HG03457 (cell line): ENCODE data around the gene FUBP3.
"Not testable (repeated sequence)": the region's sequence is repeated elsewhere in the genome, so short reads cannot be mapped to it uniquely, and the experiment has no call there.

ENCODE experiments used
- ATAC-seq: cut with Tn5 transposase; IDR thresholded peaks from one replicate; pipeline ENCODE4 v1.9.1; 2021; ENCODE audit warnings: moderate number of reproducible peaks; ENCODE audit not compliant: unreplicated experiment

Gene FUBP3

DNA sequence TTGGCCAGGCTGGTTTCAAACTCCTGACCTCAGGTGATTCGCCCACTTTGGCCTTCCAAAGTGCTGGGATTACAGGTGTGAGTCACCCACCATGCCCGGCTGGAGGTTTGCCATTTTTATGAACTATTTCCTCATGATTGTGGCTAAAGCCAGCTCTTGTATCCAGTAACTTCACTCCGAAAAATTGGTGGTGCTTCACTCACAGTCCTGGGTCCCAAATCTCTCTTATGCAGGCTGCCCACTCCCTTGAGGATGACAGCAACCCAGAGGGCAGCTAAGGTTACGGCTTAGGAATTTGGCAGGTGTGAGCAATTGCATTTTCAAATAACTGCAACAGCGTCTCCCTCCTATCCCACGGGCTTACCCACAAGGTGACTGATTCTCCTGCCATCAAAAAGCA is 23.4 kb upstream of the FUBP3 start:
- no peak for ATAC-seq

DNA sequence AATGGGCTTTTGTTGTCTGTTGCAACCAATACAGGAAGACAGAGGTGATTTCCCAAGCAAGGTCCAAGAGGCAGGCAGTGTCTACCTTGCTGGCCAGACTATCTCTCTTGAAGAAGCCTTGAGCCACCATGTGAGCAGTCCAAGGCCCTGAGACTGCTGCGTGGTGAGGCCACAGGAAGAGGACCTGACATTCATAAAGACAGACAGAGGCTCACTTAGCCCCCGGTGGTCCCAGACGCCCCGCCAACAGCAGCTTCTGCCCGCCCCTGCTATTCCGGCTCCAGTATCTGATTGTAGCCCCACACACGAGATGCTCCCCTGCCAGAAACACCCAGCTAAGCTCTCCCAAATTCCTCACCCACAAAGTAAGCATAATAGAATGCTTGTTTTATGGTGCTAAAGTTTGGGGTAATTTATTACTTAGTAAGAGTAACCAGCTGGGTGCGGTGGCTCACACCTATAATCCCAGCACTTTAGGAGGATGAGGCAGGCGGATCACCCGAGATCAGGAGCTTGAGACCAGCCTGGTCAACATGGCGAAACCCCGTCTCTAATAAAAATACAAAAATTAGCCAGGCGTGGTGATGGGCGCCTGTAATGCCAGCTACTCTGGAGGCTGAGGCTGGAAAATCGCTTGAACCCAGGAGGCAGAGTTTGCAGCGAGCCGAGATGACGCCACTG is 22.8 kb upstream of the FUBP3 start:
- no peak for ATAC-seq

DNA sequence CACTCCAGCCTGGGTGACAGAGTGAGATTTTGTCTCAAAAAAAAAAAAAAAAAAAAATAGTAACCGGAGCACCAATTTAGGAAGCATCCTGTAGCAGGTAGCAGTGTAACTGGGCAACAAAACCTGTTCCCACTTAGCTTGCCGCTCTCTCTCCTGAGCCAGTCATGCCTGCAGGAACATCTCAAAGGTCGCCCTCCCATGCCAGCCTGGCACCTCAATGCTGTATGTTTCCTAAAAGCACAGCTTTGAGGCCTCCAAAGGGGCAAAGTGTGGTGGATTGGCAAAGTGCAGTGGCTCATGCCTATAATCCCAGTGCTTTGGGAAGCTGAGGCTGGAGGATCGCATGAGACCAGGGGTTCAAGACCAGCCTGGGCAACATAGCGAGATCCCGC is 22.3 kb upstream of the FUBP3 start:
- no peak for ATAC-seq

DNA sequence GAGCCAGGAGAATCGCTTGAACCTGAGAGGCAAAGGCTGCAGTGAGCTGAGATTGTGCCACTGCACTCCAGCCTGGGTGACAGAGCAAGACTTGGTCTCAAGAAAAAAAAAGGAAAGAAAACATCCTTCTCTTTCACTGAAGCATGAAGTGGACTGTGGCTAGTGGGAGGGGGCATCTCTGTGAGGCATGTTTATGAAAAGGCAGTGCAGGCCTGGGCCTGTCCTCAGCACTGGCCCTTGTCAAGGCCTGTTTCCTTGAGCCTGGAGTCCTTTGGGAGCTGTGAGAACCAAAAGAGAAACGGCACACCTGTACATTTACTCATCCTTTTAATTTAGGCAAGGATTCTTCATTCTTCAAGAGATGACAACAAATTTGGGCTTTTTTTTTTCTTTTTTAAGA is 18.3 kb upstream of the FUBP3 start:
- no peak for ATAC-seq

DNA sequence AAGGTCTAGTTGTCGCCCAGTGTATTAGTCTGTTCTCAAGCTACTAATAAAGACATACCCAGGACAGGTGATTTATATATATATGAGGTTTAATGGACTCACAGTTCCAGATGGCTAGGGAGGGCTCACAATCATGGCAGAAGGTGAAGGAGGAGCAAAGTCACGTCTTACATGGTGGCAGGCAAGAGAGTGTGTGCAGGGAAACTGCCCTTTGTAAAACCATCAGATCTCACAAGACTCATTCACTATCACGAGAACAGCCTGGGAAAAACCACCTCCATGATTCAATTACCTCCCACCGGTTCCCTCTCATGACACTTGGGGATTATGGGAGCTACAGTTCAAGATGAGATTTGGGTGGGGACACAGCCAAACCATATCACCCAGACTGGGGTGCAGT is 16.9 kb upstream of the FUBP3 start:
- not testable (repeated sequence) for ATAC-seq

DNA sequence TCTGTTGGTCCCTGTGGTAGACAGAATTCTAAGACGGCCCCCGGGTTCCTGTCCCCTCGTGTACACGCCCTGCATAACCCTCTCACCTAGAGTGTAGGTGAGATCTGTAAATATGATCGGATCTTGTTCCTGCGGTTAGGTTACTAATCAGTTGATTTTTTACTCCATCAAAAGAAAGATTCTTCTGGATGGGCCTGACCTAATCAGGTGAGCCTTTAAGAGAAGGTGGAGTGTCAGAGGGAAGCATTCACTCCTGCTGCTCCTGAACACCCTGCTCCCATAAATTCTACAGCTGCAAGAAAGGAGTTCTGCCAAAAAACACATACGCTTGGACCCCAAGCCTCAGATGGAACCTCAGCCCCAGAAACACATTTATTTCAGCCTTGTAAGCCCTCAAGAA is 15.6 kb upstream of the FUBP3 start:
- ATAC-seq: no peak

DNA sequence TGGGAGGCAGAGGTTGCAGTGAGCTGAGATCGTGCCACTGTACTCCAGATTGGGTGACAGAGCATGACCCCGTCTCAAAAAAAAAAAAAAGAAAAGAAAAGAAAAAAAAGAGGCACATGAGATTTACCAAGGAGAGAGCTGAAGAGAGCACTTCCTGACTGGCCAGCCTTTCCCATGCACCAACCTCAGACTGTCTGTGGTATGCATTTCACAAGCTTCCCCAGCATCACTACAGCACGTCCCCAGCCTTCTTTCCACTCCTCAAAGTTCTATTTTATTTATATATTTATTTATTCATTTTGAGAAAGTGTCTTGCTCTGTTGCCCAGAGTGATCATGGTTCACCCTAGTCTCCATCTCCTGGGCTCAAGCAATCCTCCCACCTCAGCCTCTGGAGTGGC is 13.6 kb upstream of the FUBP3 start:
- ATAC-seq: no peak

DNA sequence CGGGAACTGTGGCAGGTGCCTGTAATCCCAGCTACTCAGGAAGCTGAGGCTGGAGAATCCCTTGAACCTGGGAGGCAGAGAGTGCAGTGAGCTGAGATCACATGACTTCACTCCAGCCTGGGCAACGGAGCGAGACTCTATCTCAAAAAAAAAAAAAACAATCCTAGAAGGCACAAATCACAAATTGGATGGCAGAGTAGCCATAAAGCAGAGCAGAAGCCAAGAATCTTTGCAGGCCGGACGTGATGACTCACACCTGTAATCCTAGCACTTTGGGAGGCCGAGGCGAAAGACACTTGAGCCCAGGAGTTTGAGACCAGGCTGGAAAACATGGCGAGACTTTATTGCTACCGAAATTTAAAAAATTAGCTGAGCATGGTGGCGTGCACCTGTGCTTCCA is 9.2 kb upstream of the FUBP3 start:
- ATAC-seq: no peak

DNA sequence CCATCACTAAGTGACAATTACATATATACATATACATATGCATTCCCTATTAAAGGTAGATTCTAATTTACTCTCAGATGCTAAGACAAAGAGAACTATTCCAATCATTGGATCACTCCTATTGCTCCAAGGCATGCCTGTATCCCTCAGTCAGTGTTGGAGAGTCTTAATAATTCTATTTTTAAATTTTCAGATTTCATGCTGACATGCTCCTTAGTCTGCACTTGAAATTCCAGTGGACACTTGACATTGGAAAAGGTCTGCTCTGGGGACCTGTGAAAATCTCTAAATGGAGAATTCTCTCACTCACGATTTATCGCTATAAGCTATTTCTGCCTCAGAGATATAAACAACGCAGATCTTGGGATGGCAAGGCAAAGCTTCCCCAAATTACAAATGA is 3.9 kb upstream of the FUBP3 start:
- no peak for ATAC-seq

DNA sequence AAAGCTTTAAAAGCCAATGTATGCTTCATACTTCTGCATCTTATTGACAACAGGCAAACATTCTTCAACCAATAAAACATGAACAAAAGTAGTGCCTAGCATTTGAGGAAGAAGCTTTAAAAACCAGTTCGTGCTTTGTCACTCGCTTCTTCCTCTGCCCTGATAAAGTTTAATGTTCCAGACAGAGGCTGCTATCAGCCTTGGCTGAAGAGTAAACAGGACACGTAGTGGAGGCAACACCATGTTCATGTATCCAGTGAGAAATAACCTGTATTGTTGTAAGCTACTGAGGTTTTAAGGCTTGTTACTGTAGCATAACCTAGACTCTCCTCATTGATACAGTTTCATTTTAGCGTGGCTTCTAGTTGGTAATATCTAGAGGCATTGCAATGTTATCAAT is 3.2 kb upstream of the FUBP3 start:
- no peak for ATAC-seq

DNA sequence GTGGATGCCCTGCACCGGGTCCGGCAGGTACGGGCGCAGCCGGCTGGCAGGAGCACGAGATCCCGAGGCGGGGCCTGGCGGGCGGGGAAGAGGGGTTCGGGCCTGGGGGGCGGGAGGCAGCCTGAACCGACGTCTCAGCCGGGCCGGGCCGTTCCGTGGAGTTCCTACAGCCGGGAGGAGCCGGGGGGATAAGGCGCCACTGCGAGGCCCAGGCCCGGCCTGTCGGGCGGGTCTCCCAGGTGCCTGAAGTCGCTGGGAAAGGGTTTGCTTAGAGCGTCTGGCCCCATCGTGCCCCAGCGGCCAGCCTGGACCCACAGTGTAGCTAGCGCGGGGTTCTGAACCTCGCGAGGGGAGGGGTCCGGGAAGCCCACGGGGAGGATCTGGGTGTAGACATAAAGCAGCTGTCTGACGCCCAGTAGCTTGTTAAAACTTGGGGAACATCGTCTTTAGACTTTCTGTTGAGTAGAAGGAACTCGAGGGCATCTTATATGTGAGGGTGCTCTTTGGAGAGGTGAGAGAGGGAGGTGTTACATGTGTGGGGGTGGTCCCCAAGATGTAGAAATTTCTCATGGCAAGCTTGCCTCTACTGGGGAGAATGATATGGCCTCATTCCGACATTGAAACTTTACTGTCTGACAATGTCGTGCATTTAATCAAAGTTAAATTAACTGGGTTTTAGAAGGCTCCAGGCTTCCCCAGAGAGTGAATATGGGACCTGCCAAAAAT is 524 bp downstream of the FUBP3 start:
- no peak for ATAC-seq

DNA sequence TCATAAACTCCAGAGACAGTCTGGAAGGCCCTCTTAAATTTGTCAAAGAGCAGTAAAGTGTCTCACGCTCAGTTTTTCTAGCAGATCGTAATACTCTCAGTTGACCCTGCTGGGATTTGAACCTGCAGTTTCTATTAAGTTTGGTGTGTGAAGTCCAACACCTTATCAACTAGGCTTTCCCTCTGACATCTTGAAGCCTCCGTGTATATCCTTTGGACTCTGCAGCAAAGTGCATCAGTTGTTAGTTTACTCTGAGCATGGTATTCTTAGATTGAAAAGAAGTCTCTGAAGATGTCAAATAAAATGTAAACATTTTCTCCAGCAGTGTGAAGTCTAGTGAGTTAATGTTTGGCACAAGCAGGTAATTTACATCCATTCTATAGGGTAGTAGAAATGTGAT is 2.4 kb downstream of the FUBP3 start:
- no peak for ATAC-seq

DNA sequence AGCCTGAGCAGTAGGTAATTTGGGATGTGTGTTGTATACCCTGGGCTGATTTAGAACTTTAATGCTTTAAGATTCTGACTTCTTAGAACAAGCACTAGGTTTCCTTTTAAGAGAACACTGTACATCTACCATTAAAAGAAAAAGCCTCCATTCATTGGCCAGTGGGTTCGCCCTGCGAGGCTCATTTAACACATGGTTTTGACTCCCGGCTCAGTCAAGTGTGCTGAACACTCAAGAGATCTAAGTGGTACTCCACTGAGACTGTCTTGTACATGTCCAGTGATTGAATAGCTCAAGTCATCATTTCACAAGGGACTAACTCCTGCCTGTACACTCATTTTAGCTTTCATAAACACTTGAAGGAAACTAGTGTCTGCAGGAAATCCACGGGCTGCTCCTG is 3.9 kb downstream of the FUBP3 start:
- no peak for ATAC-seq

DNA sequence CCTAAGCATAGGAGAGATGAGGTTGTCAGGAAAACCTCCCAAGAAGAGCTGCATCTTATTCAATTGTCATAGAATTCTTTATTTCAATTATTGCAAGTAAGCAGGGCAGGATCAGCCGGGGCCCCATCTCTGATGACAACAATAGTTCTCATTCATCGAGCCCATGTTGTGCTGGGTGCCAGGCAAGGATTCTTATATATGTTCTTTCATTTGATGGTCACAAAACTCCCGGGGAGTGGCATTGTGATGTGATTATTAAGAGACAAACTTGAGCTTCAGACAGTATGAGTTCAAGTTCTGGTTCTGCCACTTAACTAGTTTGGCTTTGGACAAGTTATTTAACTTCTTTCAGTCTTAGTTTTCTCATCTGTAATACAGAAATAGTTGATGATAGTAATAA is 8.5 kb downstream of the FUBP3 start:
- no peak for ATAC-seq

DNA sequence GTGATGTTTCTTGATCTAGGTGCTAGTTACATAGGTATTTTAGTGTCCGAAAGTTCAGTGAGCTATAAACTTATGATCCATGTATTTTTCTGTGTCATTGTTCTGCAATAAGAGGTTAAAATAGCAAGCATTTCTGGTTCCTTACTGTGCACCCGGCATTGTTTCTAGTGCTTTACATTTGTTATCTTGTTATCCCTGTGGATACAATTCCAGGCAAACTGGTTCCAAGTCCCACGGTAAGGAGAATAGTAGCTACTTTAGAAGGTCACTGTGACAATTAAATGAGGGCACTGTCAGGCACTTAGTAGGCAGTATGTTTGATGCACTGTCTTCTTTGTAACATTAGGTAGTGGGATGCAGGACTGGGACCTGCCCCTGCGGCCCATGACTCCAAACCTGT is 9.0 kb downstream of the FUBP3 start:
- ATAC-seq: no peak

DNA sequence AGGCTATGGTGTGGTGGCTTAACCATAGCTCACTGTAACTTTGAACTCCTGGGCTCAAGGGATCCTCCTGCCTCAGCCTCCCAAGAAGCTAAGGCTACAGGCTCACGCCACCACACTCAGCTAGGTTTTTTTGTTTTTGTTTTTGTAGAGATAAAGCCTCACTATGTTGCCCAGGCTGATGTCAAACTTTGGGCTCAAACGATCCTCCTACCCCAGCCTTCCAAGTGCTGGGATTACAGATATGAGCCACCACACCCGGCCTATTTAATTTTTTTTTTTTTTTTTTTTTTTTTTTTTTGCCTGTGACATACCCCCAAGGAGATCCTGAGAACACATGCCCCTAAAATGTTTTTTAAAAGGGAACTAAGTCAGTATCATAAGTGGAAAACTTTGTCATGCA is 10.4 kb downstream of the FUBP3 start:
- ATAC-seq: no peak

DNA sequence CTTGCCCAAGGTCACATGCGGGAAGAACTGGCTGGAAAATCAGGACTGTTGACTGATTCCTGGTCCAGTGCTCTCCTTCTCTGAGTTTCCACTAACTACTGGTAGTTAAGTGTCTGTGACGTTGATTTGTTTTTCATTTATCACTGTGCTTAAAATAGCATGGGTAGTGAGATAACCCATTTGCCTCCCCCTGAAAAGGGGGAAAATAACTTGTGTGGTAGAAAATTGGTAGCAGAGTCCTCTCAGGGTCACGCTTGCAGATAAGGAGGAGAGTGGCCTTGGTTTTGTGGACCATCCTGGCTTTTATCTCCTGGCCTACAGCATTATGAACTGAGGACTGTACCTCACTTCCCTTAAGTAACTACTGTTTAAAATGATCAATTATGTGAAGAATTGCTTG is 10.9 kb downstream of the FUBP3 start:
- ATAC-seq: no peak

DNA sequence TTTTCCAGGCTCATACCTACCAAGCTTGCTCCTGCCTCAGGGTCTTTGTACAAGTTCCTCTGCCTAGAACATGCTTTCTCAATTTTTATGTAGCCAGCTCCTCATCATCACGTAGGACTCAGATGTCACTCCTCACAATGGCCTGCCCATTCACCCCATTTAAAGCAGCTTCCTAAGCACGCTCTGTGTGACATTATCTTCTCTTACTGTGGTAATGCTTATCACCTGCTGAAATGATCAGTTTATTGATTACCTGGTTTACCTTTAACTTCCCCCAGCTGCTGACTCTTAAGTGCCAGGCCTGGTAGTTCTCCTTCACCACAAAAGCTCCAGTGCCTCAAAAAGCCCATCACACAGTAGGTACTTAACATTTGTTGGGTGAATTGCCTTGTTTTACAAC is 13.6 kb downstream of the FUBP3 start:
- no peak for ATAC-seq

DNA sequence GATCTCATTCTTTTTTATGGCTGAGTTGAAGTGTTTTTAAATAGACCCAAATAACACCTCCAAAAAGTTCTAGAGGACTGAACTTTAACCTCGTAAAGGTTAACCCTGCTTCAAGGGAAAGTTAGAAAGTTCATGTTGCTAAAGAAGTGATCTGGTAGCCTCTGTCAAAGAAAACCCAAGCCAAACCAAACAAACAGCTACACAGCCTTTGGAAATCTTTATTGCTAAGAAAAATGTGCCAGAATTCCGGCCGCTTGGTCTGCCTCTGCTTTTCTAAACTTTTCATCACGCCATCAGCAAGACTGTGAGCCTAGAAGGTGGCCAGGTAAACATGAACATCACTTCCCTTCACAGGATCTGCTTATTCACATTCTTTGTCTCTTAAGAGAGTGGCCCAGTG is 17.9 kb downstream of the FUBP3 start:
- no peak for ATAC-seq

DNA sequence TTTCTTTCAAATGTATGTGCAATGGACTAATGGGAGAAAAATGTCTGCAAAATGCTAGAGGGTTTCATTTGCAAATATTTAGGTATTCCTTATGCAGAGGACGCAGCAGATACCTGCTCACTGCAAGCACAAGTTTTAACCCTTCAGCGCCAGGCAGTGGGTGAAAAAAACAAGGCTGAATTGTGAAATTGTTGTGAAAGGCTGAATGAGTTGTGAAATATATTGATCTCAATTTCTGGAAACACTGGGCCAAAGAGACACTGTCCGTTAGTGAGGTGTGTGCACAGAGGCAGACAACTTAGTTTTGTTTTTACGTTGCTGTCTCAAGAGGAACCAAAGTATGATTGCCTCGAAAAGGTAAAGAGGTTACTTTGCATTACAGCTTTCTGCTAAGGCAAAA is 18.8 kb downstream of the FUBP3 start:
- ATAC-seq: no peak

DNA sequence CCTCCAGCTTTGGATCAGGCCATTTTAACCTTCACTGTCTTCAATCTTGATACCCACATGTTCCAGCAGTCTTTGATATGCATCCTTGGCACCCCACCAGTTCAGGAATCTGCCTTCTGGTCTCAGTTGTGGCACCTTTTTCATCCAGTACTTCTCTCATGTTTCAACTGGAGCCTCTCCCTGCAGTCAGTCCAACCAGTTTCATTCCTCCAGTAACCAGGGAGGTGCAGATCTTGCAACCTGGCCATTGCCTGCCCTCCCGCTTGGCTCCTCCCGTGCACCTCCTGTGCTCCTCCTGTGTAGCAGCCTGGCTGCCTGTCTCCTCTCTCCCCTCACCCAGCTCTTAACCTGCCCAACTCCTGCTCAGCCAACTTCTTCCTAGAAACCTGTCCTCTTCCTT is 20.2 kb downstream of the FUBP3 start:
- no peak for ATAC-seq

DNA sequence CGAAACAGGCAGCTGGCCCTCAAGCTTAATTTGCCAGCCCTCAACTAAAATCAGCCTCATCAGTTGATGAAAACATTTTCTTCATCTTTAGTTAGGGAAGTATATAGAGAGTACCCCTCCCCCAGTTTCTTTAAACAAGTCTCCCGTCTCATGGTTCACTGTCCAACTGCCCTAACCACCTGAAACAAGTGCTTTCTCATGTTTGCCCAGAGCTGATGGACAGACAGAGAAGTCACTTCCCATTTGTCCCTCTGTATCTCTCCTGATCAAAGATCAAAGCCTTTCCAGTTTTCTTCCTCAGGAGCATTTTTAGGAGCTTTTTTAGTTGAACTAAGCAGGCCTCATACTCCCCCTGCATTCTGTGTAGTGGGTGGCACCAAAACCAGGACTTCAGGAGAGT is 21.7 kb downstream of the FUBP3 start:
- no peak for ATAC-seq

DNA sequence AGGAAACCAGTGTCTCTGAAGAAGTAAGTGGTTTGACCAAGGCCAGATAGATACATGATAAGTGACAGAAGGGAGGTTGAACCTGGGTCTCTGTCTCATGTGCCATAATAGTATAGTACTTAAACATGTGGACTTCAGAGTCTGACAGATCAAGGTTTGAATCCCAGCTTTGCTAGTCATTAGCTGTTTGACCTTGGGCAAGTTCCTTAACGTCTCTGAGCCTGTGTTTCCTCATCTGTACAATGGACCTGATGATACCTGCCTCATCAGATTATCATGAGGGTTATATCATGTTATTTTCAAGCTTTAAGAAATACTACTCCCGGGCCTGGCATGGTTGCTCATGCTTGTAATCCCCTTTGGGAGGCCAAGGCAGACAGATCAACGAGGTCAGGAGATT is 24.9 kb downstream of the FUBP3 start:
- no peak for ATAC-seq
